Stimulated activated CD8-positive, alpha-beta memory T cell treated with anti-CD3 and anti-CD28 coated beads, Interleukin-4, amount 100 ng/mL, for 24 hours (primary cell): ENCODE measurements around the gene CMTM2.
"Not testable (repeated sequence)": the region's sequence is repeated elsewhere in the genome, so short reads cannot be mapped to it uniquely, and the experiment has no call there.

Source experiments
- DNase-seq: peaks from one replicate; pipeline ENCODE4 v3.0.0-alpha.2; 2020; ENCODE audit warnings: low read depth

The CMTM2 gene

GRCh38 chr16:66553223-66553622, 26.0 kb upstream of the CMTM2 start:
- no peak for DNase-seq

- DNase-seq, result no peak
Measured at GRCh38 chr16:66554021-66554420, 25.2 kb upstream of the CMTM2 start.

- no peak for DNase-seq
Measured at GRCh38 chr16:66554495-66554894, 24.8 kb upstream of the CMTM2 start.

DNA sequence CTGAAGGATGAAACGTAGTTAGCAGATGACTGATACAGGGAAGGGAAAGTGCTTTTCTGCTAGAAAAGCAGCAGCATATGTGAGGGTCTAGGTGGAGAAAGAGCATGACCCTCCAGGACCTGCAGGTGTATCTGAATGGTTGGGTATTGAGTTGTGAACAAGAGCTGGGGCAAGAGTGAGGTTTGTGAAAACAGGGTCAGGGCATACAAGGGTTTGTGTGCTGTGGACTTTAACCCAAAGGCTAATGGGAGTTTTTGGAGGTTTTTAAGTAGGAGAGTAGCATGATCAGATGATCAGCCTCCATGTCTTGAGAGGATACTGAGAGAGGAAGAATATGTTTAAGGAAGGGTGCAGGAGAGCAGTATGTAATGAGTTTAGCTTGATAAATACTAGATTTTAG, 19.2 kb upstream of the CMTM2 start:
- DNase-seq, result no peak

DNA sequence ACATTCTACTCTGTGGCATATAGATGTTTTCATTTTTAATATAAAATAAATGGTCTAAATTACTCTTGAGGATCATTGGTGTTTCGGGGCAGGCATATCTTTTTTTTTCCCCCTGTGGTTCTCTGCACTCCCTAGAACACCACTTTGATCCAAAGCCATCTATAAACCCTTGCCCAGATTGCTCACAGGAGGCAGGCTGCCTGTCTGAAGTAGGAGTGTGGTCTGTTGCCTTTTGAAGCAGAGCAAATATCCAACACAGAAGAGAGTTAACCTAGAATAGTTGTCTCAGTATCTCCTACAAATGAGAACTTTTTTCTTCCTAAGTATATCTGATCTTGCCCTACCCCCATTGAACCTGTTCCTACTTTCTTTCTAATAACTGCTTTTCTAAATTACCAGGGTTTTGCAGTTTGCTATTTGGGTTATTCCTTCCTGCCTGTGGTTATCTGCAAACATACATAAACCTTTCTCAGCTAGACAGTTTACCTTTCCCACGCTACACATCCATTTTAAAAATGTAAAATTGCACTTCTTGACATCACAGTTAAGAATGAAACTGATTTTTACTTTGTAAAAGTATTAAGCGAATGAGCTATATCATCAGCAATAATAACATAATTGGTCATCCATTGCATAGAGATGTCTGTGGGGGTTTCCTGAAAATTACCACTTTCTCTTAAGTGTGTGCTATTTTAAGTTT, 17.7 kb upstream of the CMTM2 start:
- DNase-seq, result no peak

- no peak for DNase-seq
Measured at GRCh38 chr16:66562409-66562808, 16.9 kb upstream of the CMTM2 start.

DNA sequence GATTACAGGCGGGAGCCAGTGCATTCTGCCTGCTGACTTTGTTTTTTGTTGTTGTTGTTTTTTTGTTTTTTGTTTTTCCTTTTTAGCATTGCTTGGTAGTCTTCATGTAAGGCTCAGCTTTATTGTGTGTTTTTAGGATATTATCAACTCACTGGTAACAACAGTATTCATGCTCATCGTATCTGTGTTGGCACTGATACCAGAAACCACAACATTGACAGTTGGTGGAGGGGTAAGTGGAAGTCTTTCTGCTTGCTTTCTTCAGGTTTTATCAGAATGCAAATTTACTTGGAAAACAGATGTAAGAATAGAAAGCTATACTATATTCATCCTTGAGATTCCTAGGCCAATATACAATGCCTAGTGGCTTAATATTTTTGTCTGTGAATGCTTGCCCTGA, 16.3 kb upstream of the CMTM2 start:
- no peak for DNase-seq

GRCh38 chr16:66563574-66564334, 15.5 kb upstream of the CMTM2 start:
- DNase-seq, result no peak

- no peak for DNase-seq
Measured at GRCh38 chr16:66566051-66566901, 13.0 kb upstream of the CMTM2 start, which contains the start of gene CMTM1. TSS of gene CMTM1 (plus strand) at chr16:66566439. CDS start at chr16:66566514, 75 bp downstream.

DNA sequence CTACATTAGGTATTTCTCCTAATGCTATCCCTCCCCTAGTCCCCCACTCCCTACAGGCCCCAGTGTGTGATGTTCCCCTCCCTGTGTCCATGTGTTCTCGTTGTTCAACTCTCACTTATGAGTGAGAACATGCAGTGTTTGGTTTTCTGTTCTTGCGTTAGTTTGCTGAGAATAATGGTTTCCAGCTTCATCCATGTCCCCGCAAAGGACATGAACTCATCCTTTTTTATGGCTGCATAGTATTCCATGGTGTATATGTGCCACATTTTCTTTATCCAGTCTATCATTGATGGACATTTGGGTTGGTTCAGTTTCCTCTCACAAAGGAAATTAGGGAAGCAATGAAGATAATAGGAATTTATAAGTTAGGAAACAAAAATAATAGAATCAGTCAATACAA, 12.0 kb upstream of the CMTM2 start:
- DNase-seq, result not testable (repeated sequence)

DNA sequence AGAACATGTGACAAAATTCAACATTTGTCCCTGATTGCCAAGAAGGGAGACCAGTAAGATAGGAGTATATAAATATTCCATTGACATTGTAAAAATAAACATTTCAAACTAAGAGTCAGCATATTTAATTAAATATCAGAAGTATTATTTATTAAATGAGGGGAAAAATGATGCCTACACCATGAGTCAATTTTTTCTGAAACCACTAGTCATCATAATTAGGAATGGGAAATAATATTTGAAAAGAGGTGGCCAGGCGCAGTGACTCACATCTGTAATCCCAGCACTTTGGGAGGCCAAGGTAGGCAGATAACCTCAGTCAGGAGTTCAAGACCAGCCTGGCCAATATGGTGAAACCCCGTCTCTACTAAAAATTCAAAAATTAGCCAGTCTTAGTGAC, 10.9 kb upstream of the CMTM2 start:
- DNase-seq, result no peak

DNA sequence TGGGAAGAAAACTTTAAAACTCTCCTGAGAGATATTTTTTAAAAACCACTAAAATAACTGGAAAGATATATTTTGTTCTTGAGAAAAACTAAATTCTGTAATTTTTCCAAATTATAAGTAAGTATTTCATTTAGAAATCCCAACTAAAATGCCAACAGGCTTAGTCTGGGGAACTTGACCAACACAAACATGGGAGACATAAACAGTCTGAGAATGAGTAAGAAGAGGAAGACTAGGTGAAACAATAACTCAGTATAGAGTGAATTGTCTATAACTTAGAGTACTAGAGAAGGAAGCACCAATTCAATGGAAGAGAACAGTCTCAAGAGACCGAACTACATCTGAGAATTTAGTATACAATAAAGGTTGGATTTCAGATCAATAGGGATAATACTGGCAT, 10.1 kb upstream of the CMTM2 start:
- no peak for DNase-seq

DNA sequence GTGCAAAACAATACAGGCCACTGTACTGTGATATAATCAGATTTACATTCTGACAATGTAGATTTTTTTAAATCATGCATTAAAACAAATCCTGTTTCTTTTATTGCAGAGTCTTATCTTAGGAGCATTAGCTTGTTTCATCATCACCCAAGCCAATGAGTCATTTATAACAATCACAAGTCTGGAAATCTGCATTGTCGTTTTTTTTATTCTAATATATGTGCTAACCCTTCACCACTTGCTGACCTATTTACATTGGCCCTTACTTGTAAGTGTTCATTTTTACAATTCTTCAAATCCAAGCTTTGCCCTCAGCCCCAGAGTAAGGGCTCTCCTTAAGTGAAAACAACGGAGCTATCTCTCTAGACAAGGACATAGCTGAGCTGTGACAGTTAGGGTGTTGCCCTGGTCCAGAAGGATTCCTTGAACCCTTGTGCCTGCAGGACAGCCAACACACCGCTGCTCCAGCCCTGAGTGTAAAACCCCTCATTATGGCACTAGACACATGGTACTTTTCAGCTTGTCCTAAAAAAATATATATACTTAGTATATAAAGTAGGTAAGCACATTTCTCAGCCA, 9.3 kb upstream of the CMTM2 start:
- no peak for DNase-seq

- no peak for DNase-seq
Measured at GRCh38 chr16:66572356-66572755, 6.9 kb upstream of the CMTM2 start.

DNA sequence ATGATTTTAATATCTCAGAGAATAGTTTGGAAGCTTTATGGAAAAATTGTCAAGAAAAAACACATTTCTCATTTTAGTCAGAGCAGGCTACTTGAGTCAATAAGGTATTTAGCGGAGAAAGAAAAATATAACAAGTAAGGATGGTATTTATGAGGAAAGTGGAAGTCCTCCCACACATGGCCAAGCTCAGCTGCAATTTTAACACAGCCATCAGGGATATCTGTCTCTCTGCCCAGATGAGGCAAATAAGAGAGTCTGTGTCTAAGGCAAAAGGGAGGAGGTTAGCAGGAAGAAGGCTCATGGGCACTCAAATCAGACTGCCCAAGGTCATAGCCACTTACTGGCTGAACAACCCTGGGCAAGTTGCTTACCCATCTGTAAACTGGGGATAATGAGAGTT, 5.2 kb upstream of the CMTM2 start:
- DNase-seq, result no peak

DNA sequence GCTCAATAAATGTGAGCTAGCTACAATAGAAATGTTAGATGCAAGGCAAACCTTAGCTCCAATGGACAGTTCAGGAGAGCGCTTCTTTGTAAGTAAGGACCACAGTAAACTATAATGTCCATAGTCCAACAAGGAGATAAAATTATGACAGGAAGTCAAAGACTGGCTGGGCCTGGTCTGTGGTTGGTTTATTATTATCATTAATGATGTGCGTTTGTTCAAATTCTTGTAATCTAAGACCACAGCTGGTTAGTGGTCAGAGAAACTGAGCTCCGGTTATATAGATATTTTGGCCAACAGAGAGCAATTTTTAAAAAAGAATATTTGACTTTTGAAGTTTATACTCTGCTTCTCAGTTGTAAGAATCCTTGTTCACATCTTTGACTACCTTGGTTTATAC, 4.7 kb upstream of the CMTM2 start:
- no peak for DNase-seq

DNA sequence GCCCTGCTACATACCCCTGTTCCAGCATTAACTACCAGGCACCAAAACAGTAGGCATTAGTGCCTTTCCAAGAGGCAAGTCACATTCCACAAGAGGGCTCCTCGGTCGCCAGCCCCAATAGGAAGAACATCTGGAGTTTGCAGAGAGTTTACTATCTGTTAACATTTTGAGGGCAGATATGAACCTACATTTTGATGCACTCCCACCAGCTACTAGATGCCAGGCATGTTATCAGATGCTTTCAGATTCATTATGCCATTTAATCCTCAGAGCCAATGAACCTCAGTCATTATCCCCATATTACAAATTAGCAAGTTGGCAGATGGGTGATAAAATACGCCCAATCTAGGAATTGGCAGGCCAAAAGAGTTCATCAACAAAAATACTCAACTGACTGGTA, 4.2 kb upstream of the CMTM2 start:
- no peak for DNase-seq

DNA sequence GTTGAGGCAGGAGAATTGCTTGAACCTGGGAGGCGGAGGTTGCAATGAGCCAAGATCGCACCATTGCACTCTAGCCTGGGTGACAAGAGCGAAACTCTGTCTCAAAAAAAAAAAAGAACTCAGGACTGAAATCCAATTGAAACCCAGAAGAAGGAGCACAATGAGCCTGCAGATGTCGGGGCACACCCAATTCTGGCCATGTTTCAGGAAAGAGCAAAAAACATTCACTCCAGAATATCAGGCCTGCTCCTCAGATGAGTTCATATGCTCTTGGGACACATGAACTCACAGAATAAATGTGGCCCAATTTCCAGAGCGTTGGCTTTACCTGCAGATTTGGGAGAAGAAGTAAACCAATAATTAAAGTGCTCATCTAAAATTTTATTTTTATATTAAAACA, 3.0 kb upstream of the CMTM2 start:
- DNase-seq, result no peak

DNA sequence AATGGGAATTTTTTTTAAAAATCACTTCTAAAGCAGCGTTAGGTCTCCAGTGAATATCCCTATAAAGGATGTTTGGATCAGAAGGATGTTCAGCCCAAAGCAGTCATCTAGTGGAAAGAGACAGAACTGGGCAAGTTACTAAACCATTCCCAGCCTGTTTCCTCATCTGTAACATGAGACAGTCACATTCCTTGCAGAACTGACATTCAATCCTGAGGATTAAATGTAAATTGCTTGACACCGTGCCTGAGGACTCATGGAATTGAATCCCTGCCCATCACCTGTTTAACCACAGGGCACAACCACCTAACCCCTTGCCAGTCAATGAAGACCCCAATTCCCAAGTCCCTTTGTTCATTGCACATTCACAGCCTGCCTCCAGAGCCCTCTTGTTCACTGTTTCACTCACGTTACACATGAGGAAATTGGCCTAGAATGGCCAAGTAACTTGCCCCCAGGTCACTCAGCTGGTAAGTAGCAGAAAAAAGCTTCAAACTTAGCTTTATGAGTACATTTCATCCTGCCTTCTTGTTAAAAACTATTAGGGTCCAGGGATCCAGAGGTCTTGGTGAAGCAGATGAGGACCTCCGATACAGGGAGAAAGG, 1.4 kb downstream of the CMTM2 start:
- no peak for DNase-seq

DNA sequence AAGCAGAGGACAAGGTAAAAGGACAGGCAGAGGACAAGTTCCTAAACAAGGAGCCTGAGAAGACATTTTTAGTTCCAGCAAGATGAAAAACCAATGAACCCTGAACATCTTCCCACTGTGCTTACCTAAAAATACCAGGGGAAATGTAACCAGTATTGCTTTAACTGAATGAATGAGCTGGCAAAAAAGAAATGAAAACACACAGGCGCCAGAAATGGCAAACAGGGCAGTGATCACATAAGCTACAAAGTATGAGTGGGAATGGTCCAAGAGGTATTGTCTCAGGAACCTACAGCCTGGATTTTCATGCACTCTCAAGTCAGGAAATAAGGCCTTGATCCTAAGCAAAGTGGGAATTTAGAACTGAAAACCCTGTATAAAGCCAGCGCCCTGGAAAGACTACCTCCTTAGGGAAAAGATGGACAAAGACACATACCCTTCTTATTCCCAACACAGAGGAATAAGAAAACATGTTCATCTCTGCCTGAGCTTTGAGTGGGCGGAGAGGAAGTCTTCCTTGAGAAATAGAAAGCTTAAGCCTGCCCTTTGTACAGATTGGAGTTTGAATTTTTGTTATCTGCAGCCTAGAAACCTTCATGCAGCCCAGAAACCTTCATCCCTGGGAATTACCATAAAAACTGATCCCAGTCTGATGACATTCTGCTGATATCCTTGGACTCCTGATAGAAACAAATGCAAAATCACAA, 2.1 kb downstream of the CMTM2 start:
- DNase-seq, result no peak

DNA sequence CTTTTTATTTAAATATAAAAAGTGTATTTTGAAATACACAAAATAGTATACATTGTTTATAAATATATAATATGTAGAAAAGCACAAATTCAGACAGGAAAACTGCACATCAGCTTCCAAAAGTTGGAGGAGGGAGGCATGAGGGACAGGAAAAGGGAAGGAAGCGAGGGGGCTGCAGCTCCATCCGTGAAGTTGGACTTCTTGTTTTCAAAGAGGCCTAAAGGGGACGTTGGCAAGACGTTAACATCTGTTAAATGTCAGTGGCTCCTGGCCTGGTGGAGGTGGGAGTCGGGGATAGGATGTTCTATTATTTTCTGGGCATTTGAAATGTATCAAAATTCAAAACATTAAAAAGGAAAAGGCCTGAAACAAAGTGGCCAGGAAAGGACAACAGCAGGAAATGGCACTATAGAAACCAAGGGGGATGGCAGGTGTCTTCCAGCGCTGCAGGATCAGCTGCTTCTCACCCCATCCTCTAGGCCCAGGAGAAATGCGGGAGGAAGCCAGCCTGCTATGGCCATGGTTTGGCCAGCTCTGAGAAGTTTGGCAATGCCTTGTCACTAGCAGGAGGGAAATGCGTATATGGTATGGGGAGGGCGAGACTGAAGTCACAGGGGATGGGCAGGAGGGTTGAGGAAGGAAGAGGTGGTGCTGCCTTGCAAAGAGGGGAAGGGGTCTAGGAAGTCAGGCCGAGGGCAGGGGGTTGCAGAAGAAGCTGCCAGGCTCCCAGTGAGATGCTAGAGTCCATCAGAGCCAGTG, 6.4 kb downstream of the CMTM2 start:
- no peak for DNase-seq
